A549 (cell line): Measurements from ENCODE around the gene KRT73. TPM values are rescaled to one million over a fixed set of nuclear protein-coding genes. Genes with fewer than 3 reads are reported as not detected.

Source experiments
- ATAC-seq, 2 experiments: fragments of 200-7000 bp in 1 of 2; fragments of >200 bp in 1 of 2; cut with Nextera tagmentation in 1 of 2; cut with Tn5 transposase in 1 of 2; 3 replicates each; pipeline versions ENCODE4 v1.8.0 to v1.9.1; 2018 to 2020; ENCODE audit warnings: mild to moderate bottlenecking in 1 of 2, moderate library complexity in 1 of 2
- CTCF ChIA-PET: fragments of 300-600 bp; sonication (Branson Sonifier 250); formaldehyde crosslinking; extraction: SDS; loops from one replicate; lab custom pipeline; 2021; ENCODE audit warnings: antibody characterized with exemption, inconsistent platforms; lab: Yijun Ruan, JAX
- POLR2A ChIA-PET: fragments of 350-600 bp; formaldehyde crosslinking; extraction: SDS; loops from one replicate; lab custom pipeline; 2021; ENCODE audit warnings: antibody characterized with exemption, inconsistent platforms; lab: Yijun Ruan, JAX
- DNase-seq, 2 experiments: peaks; one replicate each; pipeline versions ENCODE4 v3.0.0 to v3.0.0-alpha.2; 2011 to 2016; ENCODE audit warnings: low read depth in 1 of 2, low spot score in 1 of 2
- FAIRE-seq: peaks from 2 replicates; lab custom pipeline; 2011; peaks lifted over from hg19 to GRCh38; lab: Jason Lieb, UNC
- H3K27ac ChIP-seq, 2 experiments: fragments of >200 bp; sonication (Bioruptor Twin); formaldehyde crosslinking; 3 replicates each; pipeline ENCODE4 v1.5.1; 2016 to 2017
- H3K4me1 ChIP-seq: fragments of >200 bp; sonication (Bioruptor Twin); formaldehyde crosslinking; 3 replicates; pipeline ENCODE4 v1.6.1; 2016
- H3K4me2 ChIP-seq: fragments of >200 bp; sonication (Bioruptor Twin); formaldehyde crosslinking; 3 replicates; pipeline ENCODE4 v1.6.1; 2016
- H3K4me3 ChIP-seq: fragments of >200 bp; sonication (Bioruptor Twin); formaldehyde crosslinking; 3 replicates; pipeline ENCODE4 v1.5.1; 2016
- H3K9me3 ChIP-seq: fragments of >200 bp; sonication (Bioruptor Twin); formaldehyde crosslinking; 3 replicates; pipeline ENCODE4 v1.6.1; 2016
- ATOH8 ChIP-seq: fragments of 250-450 bp; sonication (Bioruptor Pico); IDR thresholded peaks from 2 replicates; pipeline ENCODE4 v1.5.0; 2020; ENCODE audit warnings: low read depth, mild to moderate bottlenecking, moderate library complexity
- BCL3 ChIP-seq: fragments of >200 bp; sonication (Bioruptor Twin); formaldehyde crosslinking; IDR thresholded peaks from 3 replicates; pipeline ENCODE4 v1.6.1; 2016
- BHLHE40 ChIP-seq: IDR thresholded peaks from 2 replicates; pipeline ENCODE4 v1.6.1; 2012; ENCODE audit warnings: low read depth, low read length, inconsistent platforms
- CBX2 ChIP-seq: fragments of 200-600 bp; sonication (generic); IDR thresholded peaks from 2 replicates; pipeline ENCODE4 v1.6.1; 2016; ENCODE audit warnings: low read depth, mild to moderate bottlenecking, borderline replicate concordance
- CEBPB ChIP-seq, 2 experiments: fragments of >200 bp in 1 of 2; sonication (Bioruptor Twin) in 1 of 2; formaldehyde crosslinking in 1 of 2; IDR thresholded peaks; 2 replicates each; pipeline ENCODE4 v1.6.1; 2012 to 2016
- CHD2 ChIP-seq: fragments of 150-350 bp; IDR thresholded peaks from 2 replicates; pipeline ENCODE4 v1.6.1; 2014; ENCODE audit warnings: low read length; ENCODE audit not compliant: partially characterized antibody
- CTCF ChIP-seq: fragments of >200 bp; sonication (Bioruptor Twin); formaldehyde crosslinking; IDR thresholded peaks from 3 replicates; pipeline ENCODE4 v1.5.1; 2016
- ESRRA ChIP-seq: fragments of 150-350 bp; IDR thresholded peaks from 2 replicates; pipeline ENCODE4 v1.6.1; 2014; ENCODE audit warnings: mild to moderate bottlenecking, low read length, borderline replicate concordance
- FOSL2 ChIP-seq, 2 experiments: fragments of 450-650 bp in 1 of 2; fragments of >200 bp in 1 of 2; sonication (Bioruptor Twin) in 1 of 2; formaldehyde crosslinking; IDR thresholded peaks; 2 replicates each; pipeline versions ENCODE4 v1.5.0 to v1.6.1; 2016 to 2020; ENCODE audit warnings: mild to moderate bottlenecking in 1 of 2, moderate library complexity in 1 of 2
- HDAC2 ChIP-seq: fragments of 200-600 bp; sonication (generic); IDR thresholded peaks from 2 replicates; pipeline ENCODE4 v1.6.1; 2016
- HEYL ChIP-seq: fragments of 250-450 bp; sonication (Bioruptor Pico); IDR thresholded peaks from 2 replicates; pipeline ENCODE4 v1.8.0; 2021; ENCODE audit warnings: mild to moderate bottlenecking, moderate library complexity
- HOXB5 ChIP-seq: fragments of 250-450 bp; sonication (Bioruptor Pico); IDR thresholded peaks from 2 replicates; pipeline ENCODE4 v1.5.0; 2020; ENCODE audit warnings: mild to moderate bottlenecking, moderate library complexity
- JUN ChIP-seq, 2 experiments: fragments of >200 bp; sonication (Bioruptor Twin); formaldehyde crosslinking; IDR thresholded peaks; 2 replicates in 1 of 2; 3 replicates in 1 of 2; pipeline ENCODE4 v1.6.1; 2016 to 2017
- JUNB ChIP-seq: fragments of >200 bp; sonication (Bioruptor Twin); formaldehyde crosslinking; IDR thresholded peaks from 2 replicates; pipeline ENCODE4 v1.6.1; 2016
- KDM5A ChIP-seq: fragments of 200-600 bp; sonication (generic); IDR thresholded peaks from 2 replicates; pipeline ENCODE4 v1.6.1; 2016; ENCODE audit warnings: antibody characterized with exemption, mild to moderate bottlenecking
- MAX ChIP-seq: IDR thresholded peaks from 2 replicates; pipeline ENCODE4 v1.6.1; 2012
- NFE2L2 ChIP-seq: fragments of 150-350 bp; conservative IDR thresholded peaks from 2 replicates; pipeline ENCODE4 v1.6.1; 2014; ENCODE audit warnings: low read length
- NPAS2 ChIP-seq: fragments of 250-450 bp; sonication (Bioruptor Pico); IDR thresholded peaks from 2 replicates; pipeline ENCODE4 v1.8.0; 2022; ENCODE audit warnings: mild to moderate bottlenecking, moderate library complexity, borderline replicate concordance
- NR3C1 ChIP-seq: fragments of >200 bp; sonication (Bioruptor Twin); formaldehyde crosslinking; IDR thresholded peaks from 3 replicates; pipeline ENCODE4 v1.6.1; 2017
- POLR2A ChIP-seq: IDR thresholded peaks from 2 replicates; pipeline ENCODE4 v1.6.1; 2012; ENCODE audit warnings: mild to moderate bottlenecking, low read length
- RCOR1 ChIP-seq: fragments of 150-350 bp; IDR thresholded peaks from 2 replicates; pipeline ENCODE4 v1.6.1; 2014; ENCODE audit warnings: antibody characterized with exemption, low read length, low read depth
- SMC3 ChIP-seq: fragments of >200 bp; sonication (Bioruptor Twin); formaldehyde crosslinking; IDR thresholded peaks from 3 replicates; pipeline ENCODE4 v1.6.1; 2018; ENCODE audit warnings: inconsistent platforms
- ZC3H11A ChIP-seq: fragments of 450-650 bp; IDR thresholded peaks from 2 replicates; pipeline ENCODE4 v1.6.1; 2014; ENCODE audit warnings: antibody characterized with exemption, mild to moderate bottlenecking
- WGBS: methylation state at CpG from one replicate; pipeline ENCODE4 v1.1.6; 2017; ENCODE audit errors: missing lambda C conversion rate; 5-methylcytosine and 5-hydroxymethylcytosine counted together
- polyA plus RNA-seq, 4 experiments: library from polyadenylated mRNA; depleted of rRNA in 3 of 4; stranded (reverse); fragments of >200 nt; fragmentation: RNase III in 1 of 4; extraction: RNeasy Plus Mini Kit Qiagen cat#74134 plus additional on column Dnase treatment in 1 of 4; gene quantifications; 2 replicates in 3 of 4; 3 replicates in 1 of 4; pipeline ENCODE4 v1.2.3, GENCODE V29; 2011 to 2017

Gene KRT73
- polyA plus RNA-seq, 2 of the 4 experiments (the other 2 are of a cell fraction), result not detected

- no peak for ATAC-seq
- H3K9me3 ChIP-seq, result no peaks in the 10 kb centered on the region
- POLR2A ChIA-PET, result no interaction called here
- H3K4me3 ChIP-seq, result no peak overlapping the region
- H3K27ac ChIP-seq, result no peak overlapping the region
- H3K4me1 ChIP-seq, result no peaks in the 10 kb centered on the region
- no peak for FAIRE-seq
- no peak for DNase-seq
- CTCF ChIA-PET, result interaction anchor here (0.8 to 1.9 kb wide), 5 partner anchors 9 to 246 kb away, joined by 3 to 5 read pairs (median 3); no protein-coding TSS in a partner anchor
- TF ChIP-seq POLR2A, result no peak
- WGBS, result 42% methylated on average over 4 of the region's 4 CpGs
- no peak overlapping the region for H3K4me2 ChIP-seq
Observed at GRCh38 chr12:52633383-52633782, 15.0 kb upstream of the KRT73 start.

- DNase-seq, result no peak
- Histone ChIP-seq H3K4me3 (no peak overlapping the region), H3K27ac (no peak overlapping the region), H3K4me1 (no peaks in the 10 kb centered on the region), H3K4me2 (no peak overlapping the region), H3K9me3 (no peaks in the 10 kb centered on the region)
- WGBS, result 79% methylated on average over 4 of the region's 4 CpGs
- TF ChIP-seq ATOH8, result no peak
- no peak for TF ChIP-seq ZC3H11A
- no peak for TF ChIP-seq NR3C1
- TF ChIP-seq SMC3, result no peak
- no peak for TF ChIP-seq CTCF
- TF ChIP-seq NFE2L2, result no peak
- TF ChIP-seq NPAS2, result no peak
- TF ChIP-seq JUN (IDR thresholded peaks at IDR 0.05), result no peak
- no peak for TF ChIP-seq ESRRA
- no peak for TF ChIP-seq CBX2
- no peak for TF ChIP-seq HEYL
- no peak for TF ChIP-seq HOXB5 (CRISPR knock-in tag)
- no peak for TF ChIP-seq FOSL2 (IDR thresholded peaks at IDR 0.05)
- no peak for TF ChIP-seq FOSL2 (CRISPR knock-in tag; IDR thresholded peaks at IDR 0.05)
- no peak for TF ChIP-seq BHLHE40
- no peak for TF ChIP-seq KDM5A
- TF ChIP-seq RCOR1, result no peak
- no peak for TF ChIP-seq HDAC2
- no peak for FAIRE-seq
- ATAC-seq, result no peak
- POLR2A ChIA-PET, result no interaction called here
- CTCF ChIA-PET, result interaction anchor here (1.3 kb wide), 1 partner anchor 10 kb away, joined by 3 read pairs; no protein-coding TSS in a partner anchor
Observed at GRCh38 chr12:52632656-52633055, 14.3 kb upstream of the KRT73 start.

GRCh38 chr12:52631676-52632459, 13.5 kb upstream of the KRT73 start:
- ATAC-seq (no peak), DNase-seq (no peak), FAIRE-seq (no peak)
- POLR2A ChIA-PET, result no interaction called here
- Histone ChIP-seq H3K4me3 (no peak overlapping the region), H3K4me2 (no peak overlapping the region), H3K9me3 (no peaks in the 10 kb centered on the region), H3K4me1 (no peaks in the 10 kb centered on the region), H3K27ac (no peak overlapping the region)
- CTCF ChIA-PET, result no interaction called here
- no peak for TF ChIP-seq CHD2
- no peak for TF ChIP-seq CTCF
- no peak for TF ChIP-seq JUN (IDR thresholded peaks at IDR 0.05)
- TF ChIP-seq KDM5A, result no peak
- no peak for TF ChIP-seq BCL3
- TF ChIP-seq MAX, result no peak
- TF ChIP-seq CEBPB (IDR thresholded peaks at IDR 0.05), result no peak
- TF ChIP-seq JUNB, result no peak
- no peak for TF ChIP-seq POLR2A
- TF ChIP-seq RCOR1, result no peak
- 61% methylated on average over 6 of the region's 6 CpGs for WGBS
